GM19240 (cell line): Measurements from ENCODE around the gene MATN1.

Experiments used
- DNase-seq: peaks from one replicate; pipeline ENCODE4 v3.0.0; 2011; ENCODE audit warnings: low spot score; ENCODE audit not compliant: insufficient read length

MATN1 gene

GRCh38 chr1:30684259-30684658 is 39.1 kb downstream of the MATN1 start:
- DNase-seq, result no peak

- no peak for DNase-seq
These were observed 39.7 kb downstream of the MATN1 start for GRCh38 chr1:30683699-30684098.

GRCh38 chr1:30682396-30683275 is 40.7 kb downstream of the MATN1 start:
- DNase-seq, result no peak

GRCh38 chr1:30681782-30682181 is 41.6 kb downstream of the MATN1 start:
- no peak for DNase-seq

- no peak for DNase-seq
These were observed 42.5 kb downstream of the MATN1 start for GRCh38 chr1:30680879-30681278.

- no peak for DNase-seq
These were observed 43.0 kb downstream of the MATN1 start for GRCh38 chr1:30680429-30680828.

GRCh38 chr1:30679976-30680305 is 43.4 kb downstream of the MATN1 start:
- no peak for DNase-seq

- DNase-seq, result no peak
These were observed 44.0 kb downstream of the MATN1 start for GRCh38 chr1:30679201-30679975.

- DNase-seq, result no peak
These were observed 45.2 kb downstream of the MATN1 start for GRCh38 chr1:30678209-30678608.

GRCh38 chr1:30677471-30677870 is 45.9 kb downstream of the MATN1 start:
- no peak for DNase-seq

- DNase-seq, result no peak
These were observed 47.6 kb downstream of the MATN1 start for GRCh38 chr1:30675761-30676160.

- DNase-seq, result no peak
These were observed 48.1 kb downstream of the MATN1 start for GRCh38 chr1:30675289-30675688.

GRCh38 chr1:30673395-30673794 is 50.0 kb downstream of the MATN1 start:
- DNase-seq, result no peak

GRCh38 chr1:30672661-30673060 is 50.7 kb downstream of the MATN1 start:
- no peak for DNase-seq

GRCh38 chr1:30670240-30671060 is 52.9 kb downstream of the MATN1 start:
- no peak for DNase-seq

GRCh38 chr1:30668546-30669327 is 54.6 kb downstream of the MATN1 start:
- no peak for DNase-seq

- DNase-seq, result no peak
These were observed 55.4 kb downstream of the MATN1 start for GRCh38 chr1:30668024-30668423.

GRCh38 chr1:30666756-30667273 is 56.6 kb downstream of the MATN1 start:
- no peak for DNase-seq

- no peak for DNase-seq
These were observed 58.0 kb downstream of the MATN1 start for GRCh38 chr1:30665216-30666010.
